WTC11 (cell line): Measurements from ENCODE around the gene TDRD1. TPM values are rescaled to one million over a fixed set of nuclear protein-coding genes. Genes with fewer than 3 reads are reported as not detected.

Source experiments
- ATAC-seq: fragments of 200-7000 bp; cut with Tn5 transposase; 2 replicates; pipeline ENCODE4 v1.10.0; 2021; ENCODE audit warnings: mild to moderate bottlenecking, moderate library complexity
- CTCF ChIA-PET: fragments of 300-600 bp; sonication (Branson Sonifier 250); formaldehyde crosslinking; loops from one replicate; lab custom pipeline; 2021; ENCODE audit warnings: antibody characterized with exemption; lab: Charles Lee
- POLR2A ChIA-PET: fragments of 350-600 bp; sonication (Branson Sonifier 250); formaldehyde crosslinking; loops from one replicate; lab custom pipeline; 2021; ENCODE audit warnings: antibody characterized with exemption; lab: Charles Lee
- DNase-seq: peaks from one replicate; pipeline ENCODE4 v3.0.0; 2021; ENCODE audit warnings: low spot score
- H3K27ac Mint-ChIP-seq: 2 replicates; pipeline ENCODE4 v1.8.0; 2021; ENCODE audit warnings: mixed read lengths
- H3K27me3 Mint-ChIP-seq: 2 replicates; pipeline ENCODE4 v1.8.0; 2021; ENCODE audit warnings: low read depth, mild to moderate bottlenecking, moderate library complexity, mixed read lengths
- H3K36me3 Mint-ChIP-seq: 2 replicates; pipeline ENCODE4 v1.8.0; 2021; ENCODE audit warnings: mixed read lengths
- H3K4me1 Mint-ChIP-seq: 2 replicates; pipeline ENCODE4 v1.8.0; 2022; ENCODE audit warnings: mixed read lengths
- H3K4me3 Mint-ChIP-seq: 2 replicates; pipeline ENCODE4 v1.8.0; 2021; ENCODE audit warnings: mild to moderate bottlenecking, moderate library complexity, mixed read lengths
- H3K9me3 Mint-ChIP-seq: 2 replicates; pipeline ENCODE4 v1.8.0; 2021; ENCODE audit warnings: mixed read lengths
- ATF1 ChIP-seq: sonication (generic); formaldehyde crosslinking; IDR thresholded peaks from 2 replicates; pipeline ENCODE4 v1.8.1; 2023; ENCODE audit warnings: mild to moderate bottlenecking, moderate library complexity, missing genetic modification reagents
- FOXJ3 ChIP-seq: sonication (generic); formaldehyde crosslinking; IDR thresholded peaks from 2 replicates; pipeline ENCODE4 v1.9.0; 2021; ENCODE audit warnings: missing genetic modification reagents, mild to moderate bottlenecking, borderline replicate concordance
- JAZF1 ChIP-seq: fragments of 250-450 bp; sonication (Bioruptor Pico); IDR thresholded peaks from 2 replicates; pipeline ENCODE4 v1.9.0; 2021; ENCODE audit warnings: moderate library complexity, mild to moderate bottlenecking, inconsistent platforms
- JUN ChIP-seq: sonication (generic); formaldehyde crosslinking; IDR thresholded peaks from 2 replicates; pipeline ENCODE4 v1.8.0; 2023; ENCODE audit warnings: mild to moderate bottlenecking, missing genetic modification reagents
- SOX15 ChIP-seq: fragments of 250-450 bp; sonication (Bioruptor Pico); IDR thresholded peaks from 2 replicates; pipeline ENCODE4 v1.9.0; 2021; ENCODE audit warnings: mild to moderate bottlenecking
- TEAD1 ChIP-seq: sonication (generic); formaldehyde crosslinking; IDR thresholded peaks from 2 replicates; pipeline ENCODE4 v1.8.0; 2022; ENCODE audit warnings: mild to moderate bottlenecking, missing genetic modification reagents
- TEAD4 ChIP-seq: sonication (generic); formaldehyde crosslinking; IDR thresholded peaks from 2 replicates; pipeline ENCODE4 v1.8.0; 2022; ENCODE audit warnings: mild to moderate bottlenecking, missing genetic modification reagents
- ZNF138 ChIP-seq: sonication (generic); formaldehyde crosslinking; conservative IDR thresholded peaks from 2 replicates; pipeline ENCODE4 v1.8.1; 2022; ENCODE audit warnings: mild to moderate bottlenecking, moderate library complexity, missing genetic modification reagents
- ZNF416 ChIP-seq: fragments of 250-450 bp; sonication (Bioruptor Pico); IDR thresholded peaks from 2 replicates; pipeline ENCODE4 v1.9.0; 2021; ENCODE audit warnings: mild to moderate bottlenecking, inconsistent platforms
- ZNF671 ChIP-seq: fragments of 250-450 bp; sonication (Bioruptor Pico); IDR thresholded peaks from 2 replicates; pipeline ENCODE4 v1.8.0; 2021; ENCODE audit warnings: mild to moderate bottlenecking
- total RNA-seq: library from RNA; stranded (reverse); gene quantifications from 3 replicates; pipeline ENCODE4 v1.2.3, GENCODE V29; 2021
- TF ChIP-seq, protein P1 (sequence below): sonication (generic); formaldehyde crosslinking; IDR thresholded peaks from 2 replicates; pipeline ENCODE4 v1.8.1; 2023; ENCODE audit warnings: mild to moderate bottlenecking, moderate library complexity, missing genetic modification reagents
- TF ChIP-seq, protein P2 (sequence below): fragments of 250-450 bp; sonication (Bioruptor Pico); conservative IDR thresholded peaks from 2 replicates; pipeline ENCODE4 v1.9.0; 2021; ENCODE audit warnings: mild to moderate bottlenecking
- TF ChIP-seq, protein P3 (sequence below): fragments of 250-450 bp; sonication (Bioruptor Pico); IDR thresholded peaks from 2 replicates; pipeline ENCODE4 v1.9.0; 2021; ENCODE audit warnings: mild to moderate bottlenecking
- TF ChIP-seq, protein P4 (sequence below): sonication (generic); formaldehyde crosslinking; IDR thresholded peaks from 2 replicates; pipeline ENCODE4 v1.8.1; 2023; ENCODE audit warnings: mild to moderate bottlenecking, missing genetic modification reagents, moderate library complexity
- TF ChIP-seq, protein P5 (sequence below): sonication (generic); formaldehyde crosslinking; IDR thresholded peaks from 2 replicates; pipeline ENCODE4 v1.8.0; 2022; ENCODE audit warnings: mild to moderate bottlenecking, missing genetic modification reagents
- TF ChIP-seq, protein P6 (sequence below): sonication (generic); formaldehyde crosslinking; IDR thresholded peaks from 2 replicates; pipeline ENCODE4 v1.8.1; 2022; ENCODE audit warnings: low read depth, missing genetic modification reagents, borderline replicate concordance
- TF ChIP-seq, protein P7 (sequence below): sonication (generic); formaldehyde crosslinking; IDR thresholded peaks from 2 replicates; pipeline ENCODE4 v1.8.0; 2022; ENCODE audit warnings: mild to moderate bottlenecking, missing genetic modification reagents
- TF ChIP-seq, protein P8 (sequence below): sonication (generic); formaldehyde crosslinking; IDR thresholded peaks from 2 replicates; pipeline ENCODE4 v1.8.0; 2022; ENCODE audit warnings: mild to moderate bottlenecking, missing genetic modification reagents

The TDRD1 gene
- total RNA-seq, 1 experiment from 2014 or later = 0.70 TPM

DNA sequence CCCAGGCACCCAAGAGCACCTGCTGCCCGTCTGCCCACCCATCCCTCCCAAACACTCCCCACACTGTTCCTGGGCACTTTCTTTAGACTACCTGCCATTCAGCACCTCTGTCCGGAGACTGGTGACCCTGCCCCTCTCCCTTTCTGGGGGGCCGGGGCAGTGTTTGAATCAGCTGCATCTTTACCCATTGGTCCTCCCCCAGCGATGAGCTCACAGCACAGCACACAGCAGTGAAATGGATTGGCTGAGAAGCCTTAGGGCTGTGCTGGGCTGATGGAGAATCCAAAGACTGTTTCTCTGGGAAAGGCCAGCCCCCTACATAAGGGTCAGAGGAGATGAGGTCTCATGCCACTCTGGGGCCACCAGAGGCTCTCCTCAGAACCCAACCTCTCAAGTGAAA is 100.1 kb downstream of the TDRD1 start:
- Mint-ChIP-seq H3K9me3 (no peaks in the 10 kb centered on the region), H3K27ac (no peak overlapping the region), H3K27me3 (no peaks in the 10 kb centered on the region), H3K4me1 (no peaks in the 10 kb centered on the region), H3K36me3 (no peaks in the 10 kb centered on the region), H3K4me3 (no peak overlapping the region)
- DNase-seq = no peak
- POLR2A ChIA-PET = interaction anchor here (0.6 kb wide), 1 partner anchor 41 kb away, joined by 4 read pairs; no protein-coding TSS in a partner anchor
- TF ChIP-seq, protein P1, sequence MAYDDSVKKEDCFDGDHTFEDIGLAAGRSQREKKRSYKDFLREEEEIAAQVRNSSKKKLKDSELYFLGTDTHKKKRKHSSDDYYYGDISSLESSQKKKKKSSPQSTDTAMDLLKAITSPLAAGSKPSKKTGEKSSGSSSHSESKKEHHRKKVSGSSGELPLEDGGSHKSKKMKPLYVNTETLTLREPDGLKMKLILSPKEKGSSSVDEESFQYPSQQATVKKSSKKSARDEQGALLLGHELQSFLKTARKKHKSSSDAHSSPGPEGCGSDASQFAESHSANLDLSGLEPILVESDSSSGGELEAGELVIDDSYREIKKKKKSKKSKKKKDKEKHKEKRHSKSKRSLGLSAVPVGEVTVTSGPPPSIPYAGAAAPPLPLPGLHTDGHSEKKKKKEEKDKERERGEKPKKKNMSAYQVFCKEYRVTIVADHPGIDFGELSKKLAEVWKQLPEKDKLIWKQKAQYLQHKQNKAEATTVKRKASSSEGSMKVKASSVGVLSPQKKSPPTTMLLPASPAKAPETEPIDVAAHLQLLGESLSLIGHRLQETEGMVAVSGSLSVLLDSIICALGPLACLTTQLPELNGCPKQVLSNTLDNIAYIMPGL (CRISPR knock-in tag) = no peak
- TF ChIP-seq, protein P2, sequence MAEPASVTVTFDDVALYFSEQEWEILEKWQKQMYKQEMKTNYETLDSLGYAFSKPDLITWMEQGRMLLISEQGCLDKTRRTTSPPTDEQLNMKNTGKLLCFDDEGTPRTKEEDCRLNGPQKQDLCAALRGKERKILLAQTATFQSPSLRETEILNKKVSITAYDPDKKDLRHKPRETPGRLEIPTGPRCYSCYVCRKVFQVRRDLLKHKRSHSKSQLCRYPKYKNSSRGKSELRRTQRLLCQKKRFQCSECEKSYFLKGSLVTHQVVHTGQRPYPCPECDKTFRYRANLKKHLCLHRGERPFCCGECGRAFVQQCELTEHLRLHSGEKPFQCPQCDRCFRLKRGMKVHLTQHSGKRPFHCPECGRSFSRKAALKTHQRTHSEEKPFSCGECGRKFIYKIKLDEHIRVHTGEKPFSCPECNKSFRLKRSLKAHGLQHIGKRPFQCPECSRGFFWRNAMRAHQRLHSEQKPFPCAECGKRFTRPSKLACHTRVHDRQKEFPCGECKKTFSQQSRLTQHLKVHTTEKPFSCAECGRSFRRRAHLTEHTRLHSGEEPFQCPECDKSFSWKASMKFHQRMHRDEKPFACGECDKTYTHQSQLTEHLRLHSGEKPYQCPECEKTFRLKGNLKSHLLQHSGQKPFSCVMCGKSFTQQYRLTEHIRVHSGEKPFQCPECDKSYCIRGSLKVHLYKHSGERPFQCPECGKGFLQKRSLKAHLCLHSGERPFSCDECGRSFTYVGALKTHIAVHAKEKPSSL (CRISPR knock-in tag) = no peak
- ATAC-seq = no peak
- CTCF ChIA-PET = interaction anchor here (1.0 kb wide), 1 partner anchor 25 kb away, joined by 3 read pairs; no protein-coding TSS in a partner anchor

DNA sequence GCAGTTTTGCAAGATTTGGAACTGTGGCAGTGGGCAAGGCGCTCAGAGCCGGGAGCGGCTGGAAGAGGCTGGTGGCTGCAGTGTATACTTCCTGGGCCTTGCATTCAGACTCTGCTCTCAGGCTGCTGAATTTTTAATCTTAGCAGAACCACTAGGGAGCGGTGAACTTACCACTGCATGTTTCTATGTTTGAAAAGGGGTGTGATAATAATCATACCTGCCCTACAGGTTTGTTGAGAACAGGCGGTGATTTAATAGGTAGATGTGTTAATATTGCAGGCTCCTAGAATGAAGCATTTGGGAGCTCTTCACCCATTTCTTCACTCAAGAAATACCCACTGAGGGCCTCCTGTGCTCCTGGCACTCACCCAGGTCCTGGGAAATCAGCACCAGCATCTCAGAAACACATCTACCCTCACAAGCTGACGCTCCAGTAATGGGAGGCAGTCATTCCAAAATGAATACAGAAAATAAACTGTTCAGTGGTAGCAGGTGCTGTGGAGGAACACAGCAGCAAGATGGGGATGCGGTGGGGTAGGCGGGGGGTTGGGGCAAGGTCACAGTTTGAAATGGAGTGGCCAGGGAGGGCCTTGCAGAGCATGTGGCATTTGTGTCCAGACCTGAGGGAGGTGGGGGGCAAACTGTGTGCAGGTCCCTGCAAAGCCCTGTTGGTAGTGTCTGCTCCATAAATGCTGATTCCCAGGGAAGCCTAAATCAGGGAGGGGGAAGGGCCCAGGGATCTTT is 100.9 kb downstream of the TDRD1 start:
- CTCF ChIA-PET = interaction anchor here (1.8 kb wide), 1 partner anchor 24 kb away, joined by 9 read pairs; no protein-coding TSS in a partner anchor
- no peak for DNase-seq
- POLR2A ChIA-PET = no interaction called here
- Mint-ChIP-seq H3K27me3 (no peaks in the 10 kb centered on the region), H3K4me1 (no peaks in the 10 kb centered on the region), H3K36me3 (no peaks in the 10 kb centered on the region), H3K27ac (no peak overlapping the region), H3K9me3 (no peaks in the 10 kb centered on the region), H3K4me3 (no peak overlapping the region)
- ATAC-seq = no peak
- no peak for TF ChIP-seq SOX15 (CRISPR knock-in tag)
- TF ChIP-seq, protein P3, sequence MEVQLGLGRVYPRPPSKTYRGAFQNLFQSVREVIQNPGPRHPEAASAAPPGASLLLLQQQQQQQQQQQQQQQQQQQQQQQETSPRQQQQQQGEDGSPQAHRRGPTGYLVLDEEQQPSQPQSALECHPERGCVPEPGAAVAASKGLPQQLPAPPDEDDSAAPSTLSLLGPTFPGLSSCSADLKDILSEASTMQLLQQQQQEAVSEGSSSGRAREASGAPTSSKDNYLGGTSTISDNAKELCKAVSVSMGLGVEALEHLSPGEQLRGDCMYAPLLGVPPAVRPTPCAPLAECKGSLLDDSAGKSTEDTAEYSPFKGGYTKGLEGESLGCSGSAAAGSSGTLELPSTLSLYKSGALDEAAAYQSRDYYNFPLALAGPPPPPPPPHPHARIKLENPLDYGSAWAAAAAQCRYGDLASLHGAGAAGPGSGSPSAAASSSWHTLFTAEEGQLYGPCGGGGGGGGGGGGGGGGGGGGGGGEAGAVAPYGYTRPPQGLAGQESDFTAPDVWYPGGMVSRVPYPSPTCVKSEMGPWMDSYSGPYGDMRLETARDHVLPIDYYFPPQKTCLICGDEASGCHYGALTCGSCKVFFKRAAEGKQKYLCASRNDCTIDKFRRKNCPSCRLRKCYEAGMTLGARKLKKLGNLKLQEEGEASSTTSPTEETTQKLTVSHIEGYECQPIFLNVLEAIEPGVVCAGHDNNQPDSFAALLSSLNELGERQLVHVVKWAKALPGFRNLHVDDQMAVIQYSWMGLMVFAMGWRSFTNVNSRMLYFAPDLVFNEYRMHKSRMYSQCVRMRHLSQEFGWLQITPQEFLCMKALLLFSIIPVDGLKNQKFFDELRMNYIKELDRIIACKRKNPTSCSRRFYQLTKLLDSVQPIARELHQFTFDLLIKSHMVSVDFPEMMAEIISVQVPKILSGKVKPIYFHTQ = no peak
- TF ChIP-seq ZNF671 = no peak
- TF ChIP-seq, protein P4, sequence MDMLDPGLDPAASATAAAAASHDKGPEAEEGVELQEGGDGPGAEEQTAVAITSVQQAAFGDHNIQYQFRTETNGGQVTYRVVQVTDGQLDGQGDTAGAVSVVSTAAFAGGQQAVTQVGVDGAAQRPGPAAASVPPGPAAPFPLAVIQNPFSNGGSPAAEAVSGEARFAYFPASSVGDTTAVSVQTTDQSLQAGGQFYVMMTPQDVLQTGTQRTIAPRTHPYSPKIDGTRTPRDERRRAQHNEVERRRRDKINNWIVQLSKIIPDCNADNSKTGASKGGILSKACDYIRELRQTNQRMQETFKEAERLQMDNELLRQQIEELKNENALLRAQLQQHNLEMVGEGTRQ (CRISPR knock-in tag) = no peak
- TF ChIP-seq, protein P5, sequence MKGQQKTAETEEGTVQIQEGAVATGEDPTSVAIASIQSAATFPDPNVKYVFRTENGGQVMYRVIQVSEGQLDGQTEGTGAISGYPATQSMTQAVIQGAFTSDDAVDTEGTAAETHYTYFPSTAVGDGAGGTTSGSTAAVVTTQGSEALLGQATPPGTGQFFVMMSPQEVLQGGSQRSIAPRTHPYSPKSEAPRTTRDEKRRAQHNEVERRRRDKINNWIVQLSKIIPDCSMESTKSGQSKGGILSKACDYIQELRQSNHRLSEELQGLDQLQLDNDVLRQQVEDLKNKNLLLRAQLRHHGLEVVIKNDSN (CRISPR knock-in tag) = no peak
- no peak for TF ChIP-seq ZNF416 (CRISPR knock-in tag)
- TF ChIP-seq, protein P6, sequence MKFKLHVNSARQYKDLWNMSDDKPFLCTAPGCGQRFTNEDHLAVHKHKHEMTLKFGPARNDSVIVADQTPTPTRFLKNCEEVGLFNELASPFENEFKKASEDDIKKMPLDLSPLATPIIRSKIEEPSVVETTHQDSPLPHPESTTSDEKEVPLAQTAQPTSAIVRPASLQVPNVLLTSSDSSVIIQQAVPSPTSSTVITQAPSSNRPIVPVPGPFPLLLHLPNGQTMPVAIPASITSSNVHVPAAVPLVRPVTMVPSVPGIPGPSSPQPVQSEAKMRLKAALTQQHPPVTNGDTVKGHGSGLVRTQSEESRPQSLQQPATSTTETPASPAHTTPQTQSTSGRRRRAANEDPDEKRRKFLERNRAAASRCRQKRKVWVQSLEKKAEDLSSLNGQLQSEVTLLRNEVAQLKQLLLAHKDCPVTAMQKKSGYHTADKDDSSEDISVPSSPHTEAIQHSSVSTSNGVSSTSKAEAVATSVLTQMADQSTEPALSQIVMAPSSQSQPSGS (CRISPR knock-in tag) = no peak
- TF ChIP-seq ATF1 = no peak
- no peak for TF ChIP-seq ZNF138 (CRISPR knock-in tag)
- TF ChIP-seq, protein P7, sequence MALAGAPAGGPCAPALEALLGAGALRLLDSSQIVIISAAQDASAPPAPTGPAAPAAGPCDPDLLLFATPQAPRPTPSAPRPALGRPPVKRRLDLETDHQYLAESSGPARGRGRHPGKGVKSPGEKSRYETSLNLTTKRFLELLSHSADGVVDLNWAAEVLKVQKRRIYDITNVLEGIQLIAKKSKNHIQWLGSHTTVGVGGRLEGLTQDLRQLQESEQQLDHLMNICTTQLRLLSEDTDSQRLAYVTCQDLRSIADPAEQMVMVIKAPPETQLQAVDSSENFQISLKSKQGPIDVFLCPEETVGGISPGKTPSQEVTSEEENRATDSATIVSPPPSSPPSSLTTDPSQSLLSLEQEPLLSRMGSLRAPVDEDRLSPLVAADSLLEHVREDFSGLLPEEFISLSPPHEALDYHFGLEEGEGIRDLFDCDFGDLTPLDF (CRISPR knock-in tag) = no peak
- TF ChIP-seq JAZF1 = no peak
- TF ChIP-seq, protein P8, sequence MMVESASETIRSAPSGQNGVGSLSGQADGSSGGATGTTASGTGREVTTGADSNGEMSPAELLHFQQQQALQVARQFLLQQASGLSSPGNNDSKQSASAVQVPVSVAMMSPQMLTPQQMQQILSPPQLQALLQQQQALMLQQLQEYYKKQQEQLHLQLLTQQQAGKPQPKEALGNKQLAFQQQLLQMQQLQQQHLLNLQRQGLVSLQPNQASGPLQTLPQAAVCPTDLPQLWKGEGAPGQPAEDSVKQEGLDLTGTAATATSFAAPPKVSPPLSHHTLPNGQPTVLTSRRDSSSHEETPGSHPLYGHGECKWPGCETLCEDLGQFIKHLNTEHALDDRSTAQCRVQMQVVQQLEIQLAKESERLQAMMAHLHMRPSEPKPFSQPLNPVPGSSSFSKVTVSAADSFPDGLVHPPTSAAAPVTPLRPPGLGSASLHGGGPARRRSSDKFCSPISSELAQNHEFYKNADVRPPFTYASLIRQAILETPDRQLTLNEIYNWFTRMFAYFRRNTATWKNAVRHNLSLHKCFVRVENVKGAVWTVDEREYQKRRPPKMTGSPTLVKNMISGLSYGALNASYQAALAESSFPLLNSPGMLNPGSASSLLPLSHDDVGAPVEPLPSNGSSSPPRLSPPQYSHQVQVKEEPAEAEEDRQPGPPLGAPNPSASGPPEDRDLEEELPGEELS = no peak
- TF ChIP-seq TEAD4 (CRISPR knock-in tag) = no peak
- no peak for TF ChIP-seq JUN (CRISPR knock-in tag)
- TF ChIP-seq TEAD1 (CRISPR knock-in tag) = no peak
- TF ChIP-seq FOXJ3 (CRISPR knock-in tag) = no peak
